Adrenal gland (tissue), 12 donors: ENCODE measurements around the gene FAT3. TPM values are rescaled to one million over a fixed set of nuclear protein-coding genes. Genes with fewer than 3 reads are reported as not detected.

ENCODE experiments used
- DNase-seq, 7 donors: peaks; one replicate each; pipeline ENCODE4 v3.0.0-alpha.2; 2019 to 2020
- H3K27ac ChIP-seq, 5 donors: fragments of 200-600 bp; sonication (generic) in 4 of 5; 1 replicate in 3 of 5; 2 replicates in 2 of 5; pipeline versions ENCODE4 v1.5.1 to v1.8.0; 2016 to 2020; ENCODE audit warnings: mild to moderate bottlenecking in 1 of 5
- H3K27me3 ChIP-seq: fragments of 200-600 bp; 2 replicates; pipeline ENCODE4 v1.8.0; 2021
- H3K36me3 ChIP-seq, 2 donors: fragments of 200-600 bp; replicated peaks in 1 of 2; 1 replicate in 1 of 2; 2 replicates in 1 of 2; pipeline versions ENCODE4 v1.5.1 to v1.8.0; 2018 to 2022
- H3K4me1 ChIP-seq, 2 donors: fragments of 200-600 bp; replicated peaks in 1 of 2; 1 replicate in 1 of 2; 2 replicates in 1 of 2; pipeline versions ENCODE4 v1.5.1 to v1.8.0; 2018 to 2021
- H3K4me3 ChIP-seq, 4 donors: fragments of 200-600 bp; sonication (generic) in 3 of 4; one replicate each; pipeline ENCODE4 v1.5.1; 2016 to 2018
- H3K9me3 ChIP-seq, 3 donors: fragments of 200-600 bp; sonication (generic) in 1 of 3; replicated peaks in 1 of 3; 1 replicate in 2 of 3; 2 replicates in 1 of 3; pipeline versions ENCODE4 v1.5.1 to v1.8.0; 2016 to 2021
- CTCF ChIP-seq, 6 experiments: fragments of 450-650 bp in 4 of 6; fragments of 200-600 bp in 2 of 6; sonication (generic) in 1 of 6; IDR thresholded peaks; 1 replicate in 5 of 6; 2 replicates in 1 of 6; pipeline versions ENCODE4 v1.5.1 to v1.8.0; 2016 to 2021; ENCODE audit warnings: antibody characterized with exemption in 6 of 6, mild to moderate bottlenecking in 2 of 6, moderate library complexity in 1 of 6
- POLR2A ChIP-seq, 2 donors: fragments of 450-650 bp; IDR thresholded peaks; one replicate each; pipeline ENCODE4 v1.6.1; 2017; ENCODE audit warnings: antibody characterized with exemption in 2 of 2, mild to moderate bottlenecking in 2 of 2, moderate library complexity in 1 of 2
- WGBS, 4 donors: extraction: QIAGEN DNeasy Blood & Tissue Kit in 2 of 4; methylation state at CpG; one replicate each; pipeline versions ENCODE4 v1.1.5 to v1.1.7; 2013 to 2017; 5-methylcytosine and 5-hydroxymethylcytosine counted together
- intact Hi-C, 2 donors: fragments of 100-400 bp; cut with DNase I; formaldehyde crosslinking; loops; one replicate each; pipeline versions ENCODE4 v1.14.1 to v1.15.0; 2022 to 2023
- polyA plus RNA-seq, 3 donors: library from polyadenylated mRNA; stranded (reverse); fragments of 200-250 nt in 2 of 3; fragments of 350-450 nt in 1 of 3; fragmentation: Illumina TruSeq in 1 of 3; extraction: RNeasy Lipid Tissue Mini Kit (QIAGEN cat#74804) in 1 of 3; gene quantifications; one replicate each; pipeline ENCODE4 v1.2.3, GENCODE V29; 2013 to 2014
- total RNA-seq, 9 donors: library from RNA; depleted of rRNA in 4 of 9; stranded (reverse); fragments of >200 nt in 4 of 9; fragments of 120-200 nt in 1 of 9; fragmentation: NEBNext Ultra II Directional in 1 of 9; extraction: Animal tissue kit (Norgen Biotek cat#: 25700) in 1 of 9; gene quantifications; one replicate each; pipeline versions ENCODE4 v1.1.0 to v1.2.4, GENCODE V29; 2013 to 2023
- donor health status: healthy with polysubstance abuse.
- donor health status: Bipolar disorder and iron deficiency.
- donor health status: DM: yes; HTN: yes; CAD: no.
- donor health status: DM: no; HTN: no; CAD: no.
- donor health status: DM: no; HTN: no; CAD: no.
- donor health status: DM: yes; HTN: yes; CAD: no.

Gene FAT3
- total and polyA plus RNA-seq, 12 donors = 0.06 to 6.0 (median 0.14) TPM

- Histone ChIP-seq H3K9me3 (no peaks in the 10 kb centered on the region), H3K27ac (no peak overlapping the region), H3K36me3 (no peaks in the 10 kb centered on the region), H3K4me3 (no peak overlapping the region), H3K4me1 (no peaks in the 10 kb centered on the region), H3K27me3 (no peaks in the 10 kb centered on the region)
- no peak for TF ChIP-seq CTCF (IDR thresholded peaks at IDR 0.05)
- TF ChIP-seq POLR2A (IDR thresholded peaks at IDR 0.05) = no peak
- intact Hi-C loops = no loop called here
- 55 to 67% (median 62%) methylated on average over 2 of the region's 2 CpGs for WGBS, 4 donors
- DNase-seq = no peak
These were observed 44.4 kb downstream of the FAT3 start for GRCh38 chr11:92269021-92269420.

DNA sequence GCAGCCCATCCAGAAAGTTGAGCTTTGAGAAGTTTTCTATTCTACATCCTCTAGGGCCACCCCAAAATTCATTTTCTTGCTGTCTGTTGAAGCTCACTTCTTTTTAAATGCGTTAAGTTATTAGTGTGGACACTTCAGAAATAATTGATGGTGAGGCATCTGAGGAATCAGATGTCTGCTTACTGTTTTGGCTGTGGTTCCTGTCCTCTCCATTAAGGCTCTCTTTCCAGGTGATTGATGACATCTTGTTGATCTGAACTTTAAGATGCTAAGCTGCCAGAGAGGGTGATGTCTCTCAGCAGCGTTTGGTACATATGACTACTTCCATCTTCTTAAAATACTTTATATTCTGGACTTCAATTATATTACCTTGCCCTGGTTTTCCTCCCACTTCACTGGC, 45.2 kb downstream of the FAT3 start:
- no peaks in the 10 kb centered on the region for H3K27me3 ChIP-seq
- H3K4me3 ChIP-seq = no peak overlapping the region
- no peaks in the 10 kb centered on the region for H3K9me3 ChIP-seq
- no peak overlapping the region for H3K27ac ChIP-seq
- no peaks in the 10 kb centered on the region for H3K36me3 ChIP-seq
- DNase-seq = no peak
- H3K4me1 ChIP-seq = no peaks in the 10 kb centered on the region
- no peak for TF ChIP-seq CTCF (IDR thresholded peaks at IDR 0.05)
- no peak for TF ChIP-seq POLR2A (IDR thresholded peaks at IDR 0.05)
- WGBS, 4 donors = 82 to 85% (median 83%) methylated on average over 2 of the region's 2 CpGs
- intact Hi-C loops = no loop called here

DNA sequence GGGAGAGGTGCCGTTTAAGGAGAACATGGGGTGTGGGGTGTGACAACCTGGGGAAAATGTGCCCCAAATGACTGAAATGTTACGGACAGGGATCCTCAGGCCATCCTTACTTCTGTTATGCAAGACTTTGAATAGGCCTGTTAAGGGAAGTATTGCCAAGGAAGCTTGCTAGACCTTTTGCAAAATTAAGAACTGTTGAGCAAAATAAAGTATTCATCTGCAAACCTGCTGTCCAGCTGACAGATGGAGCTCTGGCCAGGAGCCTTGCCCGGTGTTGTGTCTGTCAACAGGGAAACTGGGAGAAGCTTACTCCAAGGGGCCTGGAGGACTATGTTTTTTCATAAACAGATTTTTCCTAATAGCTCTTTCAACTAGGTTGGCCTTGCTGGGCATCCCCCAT, 48.0 kb downstream of the FAT3 start:
- no peak for TF ChIP-seq CTCF (IDR thresholded peaks at IDR 0.05)
- TF ChIP-seq POLR2A (IDR thresholded peaks at IDR 0.05) = no peak
- DNase-seq = no peak
- Histone ChIP-seq H3K27me3 (no peaks in the 10 kb centered on the region), H3K9me3 (no peaks in the 10 kb centered on the region), H3K27ac (no peak overlapping the region), H3K36me3 (no peaks in the 10 kb centered on the region), H3K4me1 (no peaks in the 10 kb centered on the region), H3K4me3 (no peak overlapping the region)
- intact Hi-C loops = no loop called here
- 75 to 84% (median 83%) methylated on average over 3 of the region's 3 CpGs for WGBS, 4 donors
